ENCODE results near the gene TUT4.

DNA sequence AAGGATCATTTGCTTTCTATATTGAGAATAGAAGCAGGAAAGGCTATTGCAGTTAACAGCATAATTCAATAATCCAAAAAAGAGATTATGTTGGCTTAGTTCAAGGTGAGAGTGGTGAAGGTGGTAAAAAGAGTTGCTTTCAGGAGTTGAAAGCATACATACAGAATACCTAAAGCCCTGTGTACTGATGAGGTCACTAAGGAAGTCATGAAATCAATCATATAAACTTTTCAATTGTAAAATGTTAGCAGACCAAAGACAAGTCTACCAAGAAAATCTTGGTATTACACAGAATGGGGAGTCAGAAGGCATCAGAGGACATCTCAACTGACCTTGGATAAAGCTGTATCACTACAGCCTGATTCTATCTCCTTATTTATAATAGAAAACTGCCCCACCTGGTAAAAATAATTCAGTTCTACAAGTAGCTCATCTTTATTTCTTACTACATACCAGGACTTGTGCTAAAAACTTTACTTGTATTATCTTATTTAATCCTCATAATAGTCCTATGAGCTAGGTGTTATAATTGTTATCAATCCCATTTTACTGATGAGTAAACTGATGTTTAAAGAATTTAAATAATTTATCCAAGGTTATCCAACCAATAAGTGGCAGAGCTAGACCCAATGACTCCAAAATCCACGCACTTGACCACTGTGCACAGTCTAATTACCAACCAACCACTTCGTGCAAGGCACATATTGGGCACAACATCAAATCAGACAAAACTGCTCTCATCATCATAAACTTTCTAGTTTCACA, 40.9 kb downstream of the TUT4 start:
- no peak for TF ChIP-seq CTCF (IDR thresholded peaks at IDR 0.05)
- no peak for TF ChIP-seq POLR2A (IDR thresholded peaks at IDR 0.05)

Data from Peyer's patch (tissue), 4 donors.